Measurements from ENCODE around the gene HECW1.

The HECW1 gene

DNA sequence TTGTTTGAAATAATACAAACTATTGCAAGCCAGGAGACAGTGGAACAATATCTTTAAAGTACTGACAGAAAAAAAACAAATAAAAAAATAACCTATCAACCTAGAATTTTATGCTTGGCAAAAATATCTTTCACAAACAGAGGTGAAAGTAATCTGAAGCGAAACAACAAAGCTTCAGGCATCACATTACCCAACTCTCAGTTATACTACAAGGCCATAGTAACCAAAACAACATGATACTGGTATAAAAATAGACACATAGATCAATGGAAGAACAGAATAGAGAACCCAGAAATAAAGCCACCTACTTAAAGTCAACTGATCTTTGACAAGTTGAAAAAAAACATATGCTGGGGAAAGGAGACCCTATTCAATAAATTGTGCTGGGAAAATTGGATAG is 26.5 kb upstream of the HECW1 start:
- Histone ChIP-seq H3K4me2 (ENCODE audit: low read length) (no peak overlapping the region), H3K36me3 (ENCODE audit: control insufficient read depth, insufficient read depth, low read length) (no peaks in the 10 kb centered on the region)

GRCh38 chr7:43092819-43093218 is 19.6 kb upstream of the HECW1 start:
- Histone ChIP-seq H3K4me2 (ENCODE audit: low read length) (no peak overlapping the region), H3K36me3 (ENCODE audit: control insufficient read depth, insufficient read depth, low read length) (no peaks in the 10 kb centered on the region), H2BK15ac (replicated peaks; ENCODE audit: low read depth) (no peak overlapping the region), H3K27ac (ENCODE audit: low read depth, low read length) (no peak overlapping the region), H3K27me3 (ENCODE audit: insufficient read depth, low read length, poor library complexity) (no peaks in the 10 kb centered on the region), H3K23ac (ENCODE audit: low read length) (no peak overlapping the region), H2BK120ac (ENCODE audit: low read depth, low read length) (no peak overlapping the region), H4K5ac (ENCODE audit: low read length) (no peak overlapping the region), H3K79me1 (ENCODE audit: low read length) (no peaks in the 10 kb centered on the region), H3K9ac (ENCODE audit: low read length) (no peak overlapping the region), H3K4me3 (ENCODE audit: low read length) (no peak overlapping the region), H2AK5ac (ENCODE audit: low read length) (no peak overlapping the region), H3K56ac (ENCODE audit: low read length) (no peak overlapping the region), H3K18ac (ENCODE audit: low read length) (no peak overlapping the region), H3K4ac (ENCODE audit: low read depth, low read length) (no peak overlapping the region), H4K8ac (ENCODE audit: low read depth, low read length) (no peak overlapping the region), H3K4me1 (ENCODE audit: control insufficient read depth, low read depth, low read length) (no peaks in the 10 kb centered on the region), H3K79me2 (ENCODE audit: control insufficient read depth, insufficient read depth, low read length) (no peaks in the 10 kb centered on the region), H2BK5ac (ENCODE audit: low read length) (no peak overlapping the region)
- WGBS (ENCODE audit: extremely low coverage, insufficient coverage, low lambda C conversion rate) = no CpG with 5 or more reads among the region's 1 CpG
- DNase-seq = no peak

More for the DNA sequence above, 26.5 kb upstream of the HECW1 start:
- no peaks in the 10 kb centered on the region for H3K79me2 ChIP-seq (ENCODE audit: control insufficient read depth, insufficient read depth, low read length)
- H3K4ac ChIP-seq (ENCODE audit: low read depth, low read length) = no peak overlapping the region
- H3K4me1 ChIP-seq (ENCODE audit: control insufficient read depth, low read depth, low read length) = no peaks in the 10 kb centered on the region
- H3K56ac ChIP-seq (ENCODE audit: low read length) = no peak overlapping the region
- no peak overlapping the region for H4K8ac ChIP-seq (ENCODE audit: low read depth, low read length)
- no peak overlapping the region for H3K23ac ChIP-seq (ENCODE audit: low read length)
- H4K5ac ChIP-seq (ENCODE audit: low read length) = no peak overlapping the region
- no peak overlapping the region for H2BK120ac ChIP-seq (ENCODE audit: low read depth, low read length)
- no peak overlapping the region for H3K18ac ChIP-seq (ENCODE audit: low read length)
- no CpG with 5 or more reads among the region's 1 CpG for WGBS (ENCODE audit: extremely low coverage, insufficient coverage, low lambda C conversion rate)
- no peak overlapping the region for H2BK5ac ChIP-seq (ENCODE audit: low read length)
- no peak overlapping the region for H2BK15ac ChIP-seq (replicated peaks; ENCODE audit: low read depth)
- no peak overlapping the region for H3K27ac ChIP-seq (ENCODE audit: low read depth, low read length)
- no peak for DNase-seq
- no peak overlapping the region for H3K4me3 ChIP-seq (ENCODE audit: low read length)
- no peaks in the 10 kb centered on the region for H3K79me1 ChIP-seq (ENCODE audit: low read length)
- H3K9ac ChIP-seq (ENCODE audit: low read length) = no peak overlapping the region
- no peaks in the 10 kb centered on the region for H3K27me3 ChIP-seq (ENCODE audit: insufficient read depth, low read length, poor library complexity)
- H2AK5ac ChIP-seq (ENCODE audit: low read length) = no peak overlapping the region

- no peak overlapping the region for H3K4me2 ChIP-seq (ENCODE audit: low read length)
- DNase-seq = no peak
- H2AK5ac ChIP-seq (ENCODE audit: low read length) = no peak overlapping the region
- WGBS (ENCODE audit: extremely low coverage, insufficient coverage, low lambda C conversion rate) = no CpG with 5 or more reads among the region's 4 CpGs
- no peak overlapping the region for H3K4ac ChIP-seq (ENCODE audit: low read depth, low read length)
- H3K9ac ChIP-seq (ENCODE audit: low read length) = no peak overlapping the region
- H4K5ac ChIP-seq (ENCODE audit: low read length) = no peak overlapping the region
- no peak overlapping the region for H3K56ac ChIP-seq (ENCODE audit: low read length)
- H3K18ac ChIP-seq (ENCODE audit: low read length) = no peak overlapping the region
- no peaks in the 10 kb centered on the region for H3K27me3 ChIP-seq (ENCODE audit: insufficient read depth, low read length, poor library complexity)
- no peak overlapping the region for H3K23ac ChIP-seq (ENCODE audit: low read length)
- no peak overlapping the region for H2BK120ac ChIP-seq (ENCODE audit: low read depth, low read length)
- H2BK15ac ChIP-seq (replicated peaks; ENCODE audit: low read depth) = no peak overlapping the region
- no peak overlapping the region for H3K27ac ChIP-seq (ENCODE audit: low read depth, low read length)
- H3K79me2 ChIP-seq (ENCODE audit: control insufficient read depth, insufficient read depth, low read length) = no peaks in the 10 kb centered on the region
- H3K79me1 ChIP-seq (ENCODE audit: low read length) = no peaks in the 10 kb centered on the region
- no peak overlapping the region for H3K4me3 ChIP-seq (ENCODE audit: low read length)
- no peaks in the 10 kb centered on the region for H3K4me1 ChIP-seq (ENCODE audit: control insufficient read depth, low read depth, low read length)
- no peak overlapping the region for H2BK5ac ChIP-seq (ENCODE audit: low read length)
- no peak overlapping the region for H4K8ac ChIP-seq (ENCODE audit: low read depth, low read length)
- no peaks in the 10 kb centered on the region for H3K36me3 ChIP-seq (ENCODE audit: control insufficient read depth, insufficient read depth, low read length)
These were observed 15.6 kb upstream of the HECW1 start for GRCh38 chr7:43096875-43097274.

DNA sequence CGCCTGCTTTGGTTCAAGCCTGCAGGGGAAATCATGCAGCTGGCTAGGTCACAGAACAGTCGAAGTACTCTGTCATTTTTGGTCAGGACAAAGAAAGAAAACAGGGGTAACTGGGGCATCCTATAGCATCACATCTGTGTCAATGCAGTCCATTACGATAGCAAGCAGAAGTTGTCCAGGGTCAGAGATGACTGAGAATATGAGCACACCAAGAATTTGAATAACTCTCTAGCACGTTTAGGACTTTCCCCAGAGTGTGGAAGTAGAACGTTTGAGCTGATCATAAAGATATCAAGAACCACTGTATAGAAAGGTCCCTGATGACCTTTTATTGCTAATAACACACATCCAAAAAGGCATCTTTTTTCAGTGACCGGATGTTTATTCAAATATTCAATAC is 12.7 kb upstream of the HECW1 start:
- H3K27me3 ChIP-seq (ENCODE audit: insufficient read depth, low read length, poor library complexity) = no peaks in the 10 kb centered on the region
- H4K5ac ChIP-seq (ENCODE audit: low read length) = no peak overlapping the region
- no peaks in the 10 kb centered on the region for H3K79me1 ChIP-seq (ENCODE audit: low read length)
- H4K8ac ChIP-seq (ENCODE audit: low read depth, low read length) = no peak overlapping the region
- H3K4me2 ChIP-seq (ENCODE audit: low read length) = no peak overlapping the region
- no peaks in the 10 kb centered on the region for H3K4me1 ChIP-seq (ENCODE audit: control insufficient read depth, low read depth, low read length)
- no peaks in the 10 kb centered on the region for H3K79me2 ChIP-seq (ENCODE audit: control insufficient read depth, insufficient read depth, low read length)
- no peak overlapping the region for H3K18ac ChIP-seq (ENCODE audit: low read length)
- no peak overlapping the region for H3K23ac ChIP-seq (ENCODE audit: low read length)
- DNase-seq = no peak
- H3K56ac ChIP-seq (ENCODE audit: low read length) = no peak overlapping the region
- H3K27ac ChIP-seq (ENCODE audit: low read depth, low read length) = no peak overlapping the region
- H2BK120ac ChIP-seq (ENCODE audit: low read depth, low read length) = no peak overlapping the region
- no peak overlapping the region for H2AK5ac ChIP-seq (ENCODE audit: low read length)
- no CpG with 5 or more reads among the region's 6 CpGs for WGBS (ENCODE audit: extremely low coverage, insufficient coverage, low lambda C conversion rate)
- no peak overlapping the region for H3K4ac ChIP-seq (ENCODE audit: low read depth, low read length)
- no peak overlapping the region for H2BK5ac ChIP-seq (ENCODE audit: low read length)
- H2BK15ac ChIP-seq (replicated peaks; ENCODE audit: low read depth) = no peak overlapping the region
- no peak overlapping the region for H3K4me3 ChIP-seq (ENCODE audit: low read length)
- H3K36me3 ChIP-seq (ENCODE audit: control insufficient read depth, insufficient read depth, low read length) = no peaks in the 10 kb centered on the region
- H3K9ac ChIP-seq (ENCODE audit: low read length) = no peak overlapping the region

GRCh38 chr7:43104874-43105520 is 7.5 kb upstream of the HECW1 start:
- Histone ChIP-seq H3K79me1 (ENCODE audit: low read length) (no peaks in the 10 kb centered on the region), H4K8ac (ENCODE audit: low read depth, low read length) (no peak overlapping the region), H3K4ac (ENCODE audit: low read depth, low read length) (no peak overlapping the region), H3K23ac (ENCODE audit: low read length) (no peak overlapping the region), H3K9ac (ENCODE audit: low read length) (no peak overlapping the region), H2BK15ac (replicated peaks; ENCODE audit: low read depth) (no peak overlapping the region), H3K27ac (ENCODE audit: low read depth, low read length) (no peak overlapping the region), H2BK120ac (ENCODE audit: low read depth, low read length) (no peak overlapping the region), H2BK5ac (ENCODE audit: low read length) (peak overlapping the region; percentile 17), H3K56ac (ENCODE audit: low read length) (no peak overlapping the region), H3K4me2 (ENCODE audit: low read length) (no peak overlapping the region), H3K36me3 (ENCODE audit: control insufficient read depth, insufficient read depth, low read length) (no peaks in the 10 kb centered on the region), H4K5ac (ENCODE audit: low read length) (peak overlapping the region; percentile 17), H3K27me3 (ENCODE audit: insufficient read depth, low read length, poor library complexity) (no peaks in the 10 kb centered on the region), H2AK5ac (ENCODE audit: low read length) (no peak overlapping the region), H3K4me3 (ENCODE audit: low read length) (no peak overlapping the region), H3K4me1 (ENCODE audit: control insufficient read depth, low read depth, low read length) (no peaks in the 10 kb centered on the region), H3K79me2 (ENCODE audit: control insufficient read depth, insufficient read depth, low read length) (no peaks in the 10 kb centered on the region), H3K18ac (ENCODE audit: low read length) (no peak overlapping the region)
- DNase-seq = no peak
- no CpG with 5 or more reads among the region's 1 CpG for WGBS (ENCODE audit: extremely low coverage, insufficient coverage, low lambda C conversion rate)

DNA sequence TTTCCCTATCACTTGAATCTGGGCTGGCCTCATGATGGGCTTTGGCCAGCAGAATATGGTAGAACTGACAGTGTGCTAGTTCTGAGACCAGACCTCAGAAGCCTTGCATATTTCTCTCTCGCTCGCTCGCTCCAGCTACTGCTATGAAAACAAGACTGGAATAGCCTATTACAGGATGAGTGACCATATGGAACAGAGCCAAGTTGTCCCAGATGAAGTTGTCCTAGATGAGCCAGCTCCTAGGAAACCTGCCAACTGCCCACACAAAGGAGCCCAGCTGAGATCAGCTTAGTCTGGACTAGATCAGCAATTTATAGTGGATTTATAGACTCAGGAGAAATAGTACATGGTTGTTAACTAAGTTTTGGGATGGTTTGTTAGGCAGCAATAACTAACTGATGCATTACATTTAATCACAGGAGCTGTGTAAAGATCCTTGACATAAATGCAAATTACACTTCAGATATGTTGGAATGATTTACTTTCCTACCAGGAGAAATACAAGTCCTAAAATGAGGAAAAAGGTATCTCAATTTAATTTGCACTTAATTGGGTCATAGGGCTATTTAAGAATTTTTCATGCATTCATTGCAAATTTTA is 6.8 kb upstream of the HECW1 start:
- H2AK5ac ChIP-seq (ENCODE audit: low read length) = no peak overlapping the region
- H3K4ac ChIP-seq (ENCODE audit: low read depth, low read length) = no peak overlapping the region
- DNase-seq = no peak
- no peak overlapping the region for H3K56ac ChIP-seq (ENCODE audit: low read length)
- H4K8ac ChIP-seq (ENCODE audit: low read depth, low read length) = no peak overlapping the region
- no peaks in the 10 kb centered on the region for H3K36me3 ChIP-seq (ENCODE audit: control insufficient read depth, insufficient read depth, low read length)
- no peak overlapping the region for H4K5ac ChIP-seq (ENCODE audit: low read length)
- no peaks in the 10 kb centered on the region for H3K79me1 ChIP-seq (ENCODE audit: low read length)
- H3K18ac ChIP-seq (ENCODE audit: low read length) = no peak overlapping the region
- WGBS (ENCODE audit: extremely low coverage, insufficient coverage, low lambda C conversion rate) = no CpG with 5 or more reads among the region's 3 CpGs
- no peaks in the 10 kb centered on the region for H3K4me1 ChIP-seq (ENCODE audit: control insufficient read depth, low read depth, low read length)
- no peak overlapping the region for H3K9ac ChIP-seq (ENCODE audit: low read length)
- no peaks in the 10 kb centered on the region for H3K79me2 ChIP-seq (ENCODE audit: control insufficient read depth, insufficient read depth, low read length)
- no peak overlapping the region for H3K4me3 ChIP-seq (ENCODE audit: low read length)
- H2BK15ac ChIP-seq (replicated peaks; ENCODE audit: low read depth) = no peak overlapping the region
- no peak overlapping the region for H3K27ac ChIP-seq (ENCODE audit: low read depth, low read length)
- no peak overlapping the region for H2BK120ac ChIP-seq (ENCODE audit: low read depth, low read length)
- H2BK5ac ChIP-seq (ENCODE audit: low read length) = no peak overlapping the region
- H3K4me2 ChIP-seq (ENCODE audit: low read length) = no peak overlapping the region
- H3K23ac ChIP-seq (ENCODE audit: low read length) = no peak overlapping the region
- H3K27me3 ChIP-seq (ENCODE audit: insufficient read depth, low read length, poor library complexity) = no peaks in the 10 kb centered on the region

Measured in mesendoderm (in vitro differentiated cells).